WI38 (cell line): ENCODE data around the gene PLEKHA7.

Source experiments
- H3K4me3 ChIP-seq: 2 replicates; pipeline ENCODE4 v1.5.1; 2011; ENCODE audit warnings: low read depth, mild to moderate bottlenecking, control low read depth, low read length
- TF ChIP-seq, protein P1 (sequence below): IDR thresholded peaks from 2 replicates; pipeline ENCODE4 v1.5.1; 2012; ENCODE audit warnings: low read depth, mild to moderate bottlenecking, control low read depth, low read length

Gene PLEKHA7

GRCh38 chr11:16976379-16976778, 37.8 kb downstream of the PLEKHA7 start:
- TF ChIP-seq, protein P1, sequence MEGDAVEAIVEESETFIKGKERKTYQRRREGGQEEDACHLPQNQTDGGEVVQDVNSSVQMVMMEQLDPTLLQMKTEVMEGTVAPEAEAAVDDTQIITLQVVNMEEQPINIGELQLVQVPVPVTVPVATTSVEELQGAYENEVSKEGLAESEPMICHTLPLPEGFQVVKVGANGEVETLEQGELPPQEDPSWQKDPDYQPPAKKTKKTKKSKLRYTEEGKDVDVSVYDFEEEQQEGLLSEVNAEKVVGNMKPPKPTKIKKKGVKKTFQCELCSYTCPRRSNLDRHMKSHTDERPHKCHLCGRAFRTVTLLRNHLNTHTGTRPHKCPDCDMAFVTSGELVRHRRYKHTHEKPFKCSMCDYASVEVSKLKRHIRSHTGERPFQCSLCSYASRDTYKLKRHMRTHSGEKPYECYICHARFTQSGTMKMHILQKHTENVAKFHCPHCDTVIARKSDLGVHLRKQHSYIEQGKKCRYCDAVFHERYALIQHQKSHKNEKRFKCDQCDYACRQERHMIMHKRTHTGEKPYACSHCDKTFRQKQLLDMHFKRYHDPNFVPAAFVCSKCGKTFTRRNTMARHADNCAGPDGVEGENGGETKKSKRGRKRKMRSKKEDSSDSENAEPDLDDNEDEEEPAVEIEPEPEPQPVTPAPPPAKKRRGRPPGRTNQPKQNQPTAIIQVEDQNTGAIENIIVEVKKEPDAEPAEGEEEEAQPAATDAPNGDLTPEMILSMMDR = no peak
- H3K4me3 ChIP-seq = no peak overlapping the region

DNA sequence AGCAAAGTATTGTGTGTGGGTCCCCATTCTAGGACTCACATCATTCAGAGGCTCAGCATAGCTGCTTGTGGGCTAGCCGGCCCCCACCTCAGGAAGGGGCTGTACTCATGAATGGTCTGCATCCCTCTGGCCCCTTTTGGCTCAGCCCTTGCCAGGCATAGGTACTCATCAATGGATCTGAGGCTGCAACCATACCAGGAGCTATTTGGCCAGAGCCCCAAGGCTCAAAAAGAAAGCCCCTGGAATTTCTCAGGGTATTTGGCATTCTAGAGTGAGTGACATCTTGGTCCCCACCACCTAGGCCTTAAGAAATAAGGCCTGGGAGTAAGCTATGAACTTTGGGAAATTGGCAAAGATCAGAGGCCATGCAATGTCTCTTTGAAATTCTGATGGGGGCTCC, 38.3 kb downstream of the PLEKHA7 start:
- TF ChIP-seq, protein P1 = no peak
- no peak overlapping the region for H3K4me3 ChIP-seq

GRCh38 chr11:16973338-16973964, 40.8 kb downstream of the PLEKHA7 start:
- TF ChIP-seq, protein P1 = no peak
- no peak overlapping the region for H3K4me3 ChIP-seq

DNA sequence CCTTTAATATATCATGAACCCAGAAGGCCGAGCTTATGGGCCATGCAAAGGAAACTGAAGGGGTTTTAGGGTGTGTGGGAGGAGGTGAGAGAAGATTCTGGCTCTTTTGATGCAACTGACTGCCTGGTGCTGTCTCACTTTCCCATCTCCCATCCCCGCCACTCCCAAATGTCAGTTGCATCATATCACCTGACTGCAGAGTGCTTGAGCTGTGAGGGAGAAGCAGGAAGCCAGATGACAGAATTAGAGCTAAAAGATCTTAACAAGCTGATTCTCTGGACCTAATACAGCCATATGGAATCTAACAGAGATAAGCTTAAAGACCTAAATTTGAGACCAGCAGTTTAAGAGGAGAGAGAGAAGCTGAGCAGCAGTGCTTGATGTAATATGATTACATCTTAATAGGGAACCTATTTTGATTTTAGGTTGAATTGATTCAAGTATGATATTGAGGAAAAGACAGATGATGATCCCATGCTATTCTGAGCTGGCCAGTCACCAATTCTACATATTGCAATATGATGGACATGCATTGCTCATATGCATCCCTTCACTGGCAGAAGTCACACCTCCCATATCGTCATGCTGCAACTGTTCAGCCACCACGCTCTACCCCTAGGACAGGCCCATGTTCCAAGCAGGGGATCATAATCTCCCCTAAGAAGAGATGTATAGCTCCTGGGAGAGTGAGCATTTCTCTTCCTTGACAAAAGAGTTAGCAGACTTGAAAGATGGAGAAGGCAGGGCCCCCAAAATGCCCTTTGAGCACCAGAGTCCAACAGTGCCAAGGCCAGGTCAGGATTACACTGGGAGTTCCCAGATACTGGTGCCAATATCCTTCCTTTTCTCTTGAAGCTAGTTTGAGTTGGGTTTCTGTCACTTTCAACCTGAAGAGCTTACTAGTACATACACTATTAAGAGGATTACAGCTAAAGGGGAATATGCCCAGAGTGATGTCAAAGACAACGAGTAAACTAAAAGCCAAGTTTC, 44.9 kb downstream of the PLEKHA7 start:
- TF ChIP-seq, protein P1 = no peak
- no peak overlapping the region for H3K4me3 ChIP-seq

DNA sequence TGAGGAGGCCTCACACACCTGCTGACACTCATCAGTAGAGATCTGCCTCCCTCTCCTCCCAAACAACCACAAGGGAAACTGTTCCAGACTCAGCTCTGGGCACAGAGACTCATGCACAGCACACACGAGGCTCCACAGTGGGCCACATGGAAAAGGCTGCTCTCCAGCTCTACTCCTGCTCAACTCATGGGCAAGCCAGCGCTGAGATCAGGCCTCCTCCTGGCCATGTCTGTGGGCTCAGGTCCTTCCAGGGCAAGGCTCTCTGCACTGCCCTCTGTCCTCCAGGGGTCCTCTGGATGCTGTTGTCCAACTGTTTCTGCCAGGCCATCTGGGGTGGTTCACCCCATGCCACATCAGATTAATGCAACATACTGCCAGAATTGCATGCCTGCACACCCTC, 46.0 kb downstream of the PLEKHA7 start:
- TF ChIP-seq, protein P1 = no peak
- no peak overlapping the region for H3K4me3 ChIP-seq

GRCh38 chr11:16966930-16967671, 47.1 kb downstream of the PLEKHA7 start:
- TF ChIP-seq, protein P1 = no peak
- H3K4me3 ChIP-seq = no peak overlapping the region

GRCh38 chr11:16964501-16964900, 49.7 kb downstream of the PLEKHA7 start:
- TF ChIP-seq, protein P1 = no peak
- H3K4me3 ChIP-seq = no peak overlapping the region
